Hepatocyte (in vitro differentiated cells): Measurements from ENCODE around the gene DDX4. TPM values are rescaled to one million over a fixed set of nuclear protein-coding genes. Genes with fewer than 3 reads are reported as not detected.

Experiments used
- DNase-seq: peaks from one replicate; pipeline ENCODE4 v3.0.0-alpha.2; 2016; ENCODE audit warnings: low spot score
- H2AFZ ChIP-seq: fragments of 200-600 bp; sonication (generic); 2 replicates; pipeline ENCODE4 v1.6.0; 2016; ENCODE audit warnings: antibody characterized with exemption, mild to moderate bottlenecking
- H3K27ac ChIP-seq: fragments of 200-600 bp; sonication (generic); 2 replicates; pipeline ENCODE4 v1.5.1; 2016; ENCODE audit warnings: mild to moderate bottlenecking
- H3K27me3 ChIP-seq: fragments of 200-600 bp; sonication (generic); 2 replicates; pipeline ENCODE4 v1.6.1; 2016
- H3K36me3 ChIP-seq: fragments of 200-600 bp; sonication (generic); replicated peaks from 2 replicates; pipeline ENCODE4 v1.5.1; 2016; ENCODE audit warnings: low read depth; ENCODE audit not compliant: insufficient read depth
- H3K4me1 ChIP-seq: fragments of 200-600 bp; sonication (generic); 2 replicates; pipeline ENCODE4 v1.5.1; 2016; ENCODE audit warnings: mild to moderate bottlenecking, moderate library complexity; ENCODE audit not compliant: insufficient read depth
- H3K4me2 ChIP-seq: fragments of 200-600 bp; sonication (generic); 2 replicates; pipeline ENCODE4 v1.6.0; 2016
- H3K4me3 ChIP-seq: fragments of 200-600 bp; sonication (generic); 2 replicates; pipeline ENCODE4 v1.5.1; 2016; ENCODE audit warnings: mild to moderate bottlenecking
- H3K79me2 ChIP-seq: fragments of 200-600 bp; sonication (generic); 2 replicates; pipeline ENCODE4 v1.6.0; 2017; ENCODE audit warnings: mild to moderate bottlenecking
- H3K9me2 ChIP-seq: fragments of 200-600 bp; sonication (generic); replicated peaks from 2 replicates; pipeline ENCODE4 v1.6.0; 2017; ENCODE audit warnings: mild to moderate bottlenecking; ENCODE audit not compliant: insufficient read depth
- H3K9me3 ChIP-seq: fragments of 200-600 bp; sonication (generic); 2 replicates; pipeline ENCODE4 v1.5.1; 2016; ENCODE audit warnings: low read depth, mild to moderate bottlenecking
- H4K20me1 ChIP-seq: fragments of 200-600 bp; sonication (generic); 2 replicates; pipeline ENCODE4 v1.6.0; 2016; ENCODE audit warnings: mild to moderate bottlenecking; ENCODE audit not compliant: insufficient read depth, poor library complexity, severe bottlenecking
- CTCF ChIP-seq: fragments of 200-600 bp; sonication (generic); IDR thresholded peaks from 2 replicates; pipeline ENCODE4 v1.5.1; 2016; ENCODE audit warnings: antibody characterized with exemption, mild to moderate bottlenecking; ENCODE audit not compliant: poor library complexity
- EZH2 ChIP-seq: fragments of 200-600 bp; sonication (generic); IDR thresholded peaks from 2 replicates; pipeline ENCODE4 v1.6.1; 2016; ENCODE audit warnings: antibody characterized with exemption, mild to moderate bottlenecking, borderline replicate concordance
- EZH2phosphoT487 ChIP-seq: fragments of 200-600 bp; sonication (generic); IDR thresholded peaks from one replicate; pipeline ENCODE4 v1.6.1; 2018; ENCODE audit warnings: antibody characterized with exemption, mild to moderate bottlenecking, low read depth, moderate library complexity; ENCODE audit not compliant: unreplicated experiment, severe bottlenecking
- WGBS: methylation state at CpG from one replicate; pipeline ENCODE4 v1.1.6; 2016; ENCODE audit warnings: low lambda C conversion rate; ENCODE audit errors: missing lambda C conversion rate; 5-methylcytosine and 5-hydroxymethylcytosine counted together
- polyA plus RNA-seq: library from polyadenylated mRNA; unstranded; fragments of >200 nt; fragmentation: Nextera tagmentation; extraction: Ambion mirVana; gene quantifications from 2 replicates; pipeline ENCODE4 v1.2.1, GENCODE V29; 2016
- total RNA-seq: library from RNA; depleted of rRNA; stranded (reverse); fragments of >200 nt; gene quantifications from 2 replicates; pipeline ENCODE4 v1.2.3, GENCODE V29; 2014

The DDX4 gene
- total and polyA plus RNA-seq, 2 experiments from 2014 or later = 0.17 TPM; not detected in 1

GRCh38 chr5:55847837-55848236, 110.0 kb downstream of the DDX4 start:
- Histone ChIP-seq H3K27me3 (no peaks in the 10 kb centered on the region), H2AFZ (no peak overlapping the region), H3K4me1 (no peaks in the 10 kb centered on the region), H4K20me1 (no peaks in the 10 kb centered on the region), H3K27ac (no peak overlapping the region), H3K4me2 (no peak overlapping the region), H3K36me3 (no peaks in the 10 kb centered on the region), H3K4me3 (no peak overlapping the region), H3K9me3 (no peaks in the 10 kb centered on the region), H3K79me2 (no peaks in the 10 kb centered on the region), H3K9me2 (no peaks in the 10 kb centered on the region)
- DNase-seq = no peak
- WGBS = 70% methylated on average over 1 of the region's 1 CpG
- TF ChIP-seq EZH2 (no peak), CTCF (no peak), EZH2phosphoT487 (no peak)

DNA sequence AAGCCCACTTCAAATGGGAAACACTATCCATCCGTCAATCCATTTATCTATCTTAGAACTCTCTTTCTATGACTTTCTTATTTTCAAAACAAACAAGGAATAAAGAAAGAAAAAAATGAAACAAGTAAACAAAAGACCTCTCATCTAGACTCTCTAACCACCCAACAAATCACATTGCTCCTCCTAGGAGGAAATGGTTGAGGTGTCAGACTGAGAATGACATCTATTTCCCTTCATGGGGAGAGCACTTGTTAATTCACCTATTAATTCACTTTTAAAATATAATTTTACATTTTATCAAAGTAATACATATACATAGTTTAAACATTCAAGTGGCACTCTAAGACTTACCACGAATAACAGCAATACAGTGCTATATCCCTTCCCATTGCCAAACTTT, 110.9 kb downstream of the DDX4 start:
- Histone ChIP-seq H2AFZ (no peak overlapping the region), H4K20me1 (no peaks in the 10 kb centered on the region), H3K27ac (no peak overlapping the region), H3K9me2 (no peaks in the 10 kb centered on the region), H3K36me3 (no peaks in the 10 kb centered on the region), H3K4me3 (no peak overlapping the region), H3K79me2 (no peaks in the 10 kb centered on the region), H3K4me1 (no peaks in the 10 kb centered on the region), H3K4me2 (no peak overlapping the region), H3K9me3 (no peaks in the 10 kb centered on the region), H3K27me3 (no peaks in the 10 kb centered on the region)
- no peak for TF ChIP-seq CTCF
- no peak for TF ChIP-seq EZH2
- no peak for TF ChIP-seq EZH2phosphoT487
- no peak for DNase-seq
- 95% methylated on average over 2 of the region's 2 CpGs for WGBS

GRCh38 chr5:55850839-55851674, 113.2 kb downstream of the DDX4 start, which contains the start of gene IL31RA:
TSS of gene IL31RA (plus strand) at chr5:55851357. CDS start at chr5:55851571, 214 bp downstream.
- Histone ChIP-seq H3K4me1 (no peaks in the 10 kb centered on the region), H3K27me3 (no peaks in the 10 kb centered on the region), H4K20me1 (no peaks in the 10 kb centered on the region), H3K4me2 (no peak within 1 kb of the TSS), H2AFZ (no peak within 1 kb of the TSS), H3K36me3 (no peaks in the 10 kb centered on the region), H3K79me2 (no peaks in the 10 kb centered on the region), H3K27ac (no peak within 1 kb of the TSS), H3K9me3 (no peaks in the 10 kb centered on the region), H3K9me2 (no peaks in the 10 kb centered on the region), H3K4me3 (no peak within 1 kb of the TSS)
- peak; percentile 42 for DNase-seq
- TF ChIP-seq EZH2phosphoT487 = no peak
- no peak for TF ChIP-seq CTCF
- no peak for TF ChIP-seq EZH2
- WGBS = 89% methylated on average over 10 of the region's 10 CpGs

DNA sequence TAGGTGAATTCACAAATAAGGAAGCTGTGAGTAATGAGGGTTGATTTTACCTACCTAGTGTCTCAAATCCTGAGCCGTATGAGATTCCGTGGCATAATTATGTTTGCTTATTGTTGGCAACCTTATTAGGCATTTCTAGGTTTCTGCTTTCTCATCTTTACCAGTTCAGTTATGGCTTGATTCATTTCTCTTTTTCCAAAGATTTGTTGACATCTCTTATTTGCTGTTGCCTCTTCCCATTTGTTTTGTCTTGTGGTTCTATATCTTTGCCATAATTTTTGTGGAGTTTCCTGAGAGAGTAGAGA, 113.8 kb downstream of the DDX4 start:
- 95% methylated on average over 2 of the region's 2 CpGs for WGBS
- no peak overlapping the region for H3K27ac ChIP-seq
- no peak for DNase-seq
- H3K4me3 ChIP-seq = no peak overlapping the region
- H3K4me2 ChIP-seq = no peak overlapping the region
- H2AFZ ChIP-seq = no peak overlapping the region
- H3K79me2 ChIP-seq = no peaks in the 10 kb centered on the region
- H3K36me3 ChIP-seq = no peaks in the 10 kb centered on the region
- H3K9me2 ChIP-seq = no peaks in the 10 kb centered on the region
- no peaks in the 10 kb centered on the region for H4K20me1 ChIP-seq
- TF ChIP-seq EZH2phosphoT487 (no peak), EZH2 (no peak), CTCF (no peak)
- H3K27me3 ChIP-seq = no peaks in the 10 kb centered on the region
- no peaks in the 10 kb centered on the region for H3K9me3 ChIP-seq
- no peaks in the 10 kb centered on the region for H3K4me1 ChIP-seq
